ENCODE data around the gene RNF224. TPM values are rescaled to one million over a fixed set of nuclear protein-coding genes. Genes with fewer than 3 reads are reported as not detected.

Gene RNF224
- total RNA-seq, 1 experiment from 2014 or later = 0.30 TPM

DNA sequence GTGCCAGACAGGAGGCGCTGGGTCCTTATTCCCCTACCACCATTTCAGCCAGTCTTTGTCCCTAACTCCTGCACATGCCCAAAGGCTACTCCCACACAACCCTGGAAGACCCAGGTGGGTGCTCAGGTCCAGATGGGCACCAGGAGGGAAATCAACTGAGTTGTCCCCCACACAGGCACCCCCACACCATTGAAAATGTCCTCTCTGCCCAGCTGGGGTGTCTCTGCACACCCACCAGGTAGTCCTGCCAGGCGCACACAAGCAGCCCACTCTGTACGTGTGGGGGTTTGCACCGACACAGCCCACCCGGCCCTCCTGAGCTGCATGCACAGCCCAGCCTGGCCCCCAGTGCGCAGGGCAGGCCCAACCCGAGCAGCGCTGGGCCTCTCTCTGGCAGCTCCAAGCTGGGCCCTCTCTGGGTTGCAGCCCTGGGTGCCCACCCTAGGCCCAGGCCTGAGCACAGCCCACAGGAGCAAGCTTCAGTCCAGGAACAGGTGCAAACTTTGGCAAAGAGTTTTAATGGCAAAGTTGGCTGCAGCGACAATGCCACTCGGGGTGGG, 7.5 kb upstream of the RNF224 start:
- no TSS peak for BruUV-seq (replicated peaks)
- H3K4me1 ChIP-seq (ENCODE audit: control insufficient read depth in 1 of 2, insufficient read depth in 2 of 2, low read length in 2 of 2) = peaks cover 35 to 67% of the 10 kb centered on the region in 2 experiments
- CTCF ChIA-PET = interaction anchor here (1.1 kb wide), 1 partner anchor 69 kb away, joined by 4 read pairs; no protein-coding TSS in a partner anchor
- H3K27ac ChIP-seq (ENCODE audit: low read depth, low read length) = peak overlapping the region; percentile 94; the same call in 1 of the 2 replicates
- H3K36me3 ChIP-seq (ENCODE audit: control insufficient read depth in 1 of 2, insufficient read depth in 2 of 2, low read length in 2 of 2) = no peaks in the 10 kb centered on the region
- no peak for ATAC-seq
- H3K4me2 ChIP-seq (ENCODE audit: low read length) = 0 out of 2 replicates have a peak overlapping the region, but pooled peaks have one; percentile 77
- H3K9ac ChIP-seq (ENCODE audit: low read length) = no peak overlapping the region
- H2AFZ ChIP-seq (ENCODE audit: low read depth, low read length, poor library complexity, severe bottlenecking) = no peak overlapping the region
- no peak for DNase-seq (ENCODE audit: low read depth, low spot score)
- TF ChIP-seq EZH2phosphoT487 (IDR thresholded peaks at IDR 0.05; ENCODE audit: borderline replicate concordance) (no peak), EGR1 (IDR thresholded peaks at IDR 0.05; ENCODE audit: low read depth) (no peak), SP1 (IDR thresholded peaks at IDR 0.05; ENCODE audit: low read depth) (no peak), CBX3 (IDR thresholded peaks at IDR 0.05; ENCODE audit: low read depth) (no peak), TCF7L2 (IDR thresholded peaks at IDR 0.05; ENCODE audit: borderline replicate concordance, extremely low read depth, insufficient read depth, insufficient read length) (no peak), ELF1 (IDR thresholded peaks at IDR 0.05; ENCODE audit: borderline replicate concordance, low read depth) (no peak), ZFX (IDR thresholded peaks at IDR 0.05) (no peak)
- TF ChIP-seq, protein P1, sequence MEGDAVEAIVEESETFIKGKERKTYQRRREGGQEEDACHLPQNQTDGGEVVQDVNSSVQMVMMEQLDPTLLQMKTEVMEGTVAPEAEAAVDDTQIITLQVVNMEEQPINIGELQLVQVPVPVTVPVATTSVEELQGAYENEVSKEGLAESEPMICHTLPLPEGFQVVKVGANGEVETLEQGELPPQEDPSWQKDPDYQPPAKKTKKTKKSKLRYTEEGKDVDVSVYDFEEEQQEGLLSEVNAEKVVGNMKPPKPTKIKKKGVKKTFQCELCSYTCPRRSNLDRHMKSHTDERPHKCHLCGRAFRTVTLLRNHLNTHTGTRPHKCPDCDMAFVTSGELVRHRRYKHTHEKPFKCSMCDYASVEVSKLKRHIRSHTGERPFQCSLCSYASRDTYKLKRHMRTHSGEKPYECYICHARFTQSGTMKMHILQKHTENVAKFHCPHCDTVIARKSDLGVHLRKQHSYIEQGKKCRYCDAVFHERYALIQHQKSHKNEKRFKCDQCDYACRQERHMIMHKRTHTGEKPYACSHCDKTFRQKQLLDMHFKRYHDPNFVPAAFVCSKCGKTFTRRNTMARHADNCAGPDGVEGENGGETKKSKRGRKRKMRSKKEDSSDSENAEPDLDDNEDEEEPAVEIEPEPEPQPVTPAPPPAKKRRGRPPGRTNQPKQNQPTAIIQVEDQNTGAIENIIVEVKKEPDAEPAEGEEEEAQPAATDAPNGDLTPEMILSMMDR (IDR thresholded peaks at IDR 0.05 in 2 of 3, conservative IDR thresholded peaks at IDR 0.05 in 1 of 3; ENCODE audit: borderline replicate concordance in 1 of 3, insufficient read depth in 1 of 3, low read depth in 2 of 3, low read length in 2 of 3) = no peak
- RAD21 ChIA-PET (ENCODE audit: low non-redundant PET in 1 of 2, low total read pairs in 2 of 2, uncharacterized antibody in 2 of 2, unreplicated experiment in 2 of 2) = no interaction called here
- POLR2A ChIA-PET = interaction anchor here (1.0 kb wide), 1 partner anchor 19 kb away, joined by 3 read pairs; the partner anchor contains the start of gene TPRN
- intact Hi-C loops (cut with micrococcal nuclease) = loop anchor here (10.0 kb wide), 1 partner anchor 435 kb away; no protein-coding TSS in a partner anchor
- H3K9me3 ChIP-seq (ENCODE audit: control insufficient read depth in 1 of 2, insufficient read depth in 1 of 2, low read depth in 1 of 2, low read length in 2 of 2) = no peaks in the 10 kb centered on the region
- no peaks in the 10 kb centered on the region for H3K27me3 ChIP-seq (ENCODE audit: insufficient read depth, low read length)
- H3K4me3 ChIP-seq (replicated peaks in 1 of 2; ENCODE audit: low read depth in 1 of 2, low read length in 2 of 2) = no peak overlapping the region
- H4K20me1 ChIP-seq (ENCODE audit: insufficient read depth) = no peaks in the 10 kb centered on the region
- no peaks in the 10 kb centered on the region for H3K9me2 ChIP-seq (ENCODE audit: insufficient read depth)
- H3K79me2 ChIP-seq (ENCODE audit: insufficient read depth, low read length) = no peaks in the 10 kb centered on the region

Measured in HCT116 (cell line).